Panc1 (cell line): ENCODE results near the gene KRTAP20-1.

Experiments
- CTCF ChIP-seq: fragments of 450-650 bp; IDR thresholded peaks from 2 replicates; pipeline ENCODE4 v1.5.1; 2017; ENCODE audit warnings: mild to moderate bottlenecking
- POLR2AphosphoS5 ChIP-seq: IDR thresholded peaks from 2 replicates; pipeline ENCODE4 v1.6.1; 2012; ENCODE audit warnings: mild to moderate bottlenecking, low read depth, low read length, moderate library complexity
- REST ChIP-seq, 2 experiments: IDR thresholded peaks; 2 replicates each; pipeline ENCODE4 v1.6.1; 2011 to 2012; ENCODE audit warnings: low read depth in 2 of 2, control low read depth in 1 of 2, low read length in 1 of 2, mild to moderate bottlenecking in 1 of 2, moderate library complexity in 1 of 2; ENCODE audit not compliant: insufficient read depth in 1 of 2
- SIN3A ChIP-seq: IDR thresholded peaks from 2 replicates; pipeline ENCODE4 v1.6.1; 2012; ENCODE audit warnings: low read depth, mild to moderate bottlenecking, low read length, moderate library complexity, borderline replicate concordance; ENCODE audit not compliant: insufficient read depth
- TCF7L2 ChIP-seq: IDR thresholded peaks from 2 replicates; pipeline ENCODE4 v1.6.1; 2011; ENCODE audit warnings: mild to moderate bottlenecking, low read depth, low read length, inconsistent platforms

GRCh38 chr21:30638686-30639085 is 22.5 kb downstream of the KRTAP20-1 start:
- TF ChIP-seq CTCF (no peak), TCF7L2 (no peak), POLR2AphosphoS5 (no peak), SIN3A (no peak), REST (IDR thresholded peaks at IDR 0.05; ENCODE audit: insufficient read depth in 1 of 2, low read depth in 2 of 2, low read length in 1 of 2) (no peak)
